GM23338 (cell line): ENCODE measurements around the gene CDH4. TPM values are rescaled to one million over a fixed set of nuclear protein-coding genes. Genes with fewer than 3 reads are reported as not detected.

ENCODE experiments used
- ATAC-seq: fragments of 200-7000 bp; cut with Tn5 transposase; 3 replicates; pipeline ENCODE4 v1.9.1; 2020
- DNase-seq: peaks from one replicate; pipeline ENCODE4 v3.0.0-alpha.2; 2015; ENCODE audit warnings: low spot score
- H2AFZ ChIP-seq: fragments of 200-600 bp; sonication (generic); 2 replicates; pipeline ENCODE4 v1.8.0; 2016; ENCODE audit warnings: antibody characterized with exemption, mild to moderate bottlenecking, moderate library complexity
- H3F3A ChIP-seq: fragments of 200-600 bp; sonication (generic); replicated peaks from 2 replicates; pipeline ENCODE4 v1.8.0; 2017; ENCODE audit warnings: antibody characterized with exemption, mixed run types, low read depth
- H3K27ac ChIP-seq: fragments of 200-600 bp; sonication (generic); 2 replicates; pipeline ENCODE4 v1.6.1; 2016; ENCODE audit warnings: low read depth
- H3K27me3 ChIP-seq: fragments of 200-600 bp; sonication (generic); 2 replicates; pipeline ENCODE4 v1.8.0; 2016; ENCODE audit warnings: mild to moderate bottlenecking, mixed run types, moderate library complexity; ENCODE audit not compliant: insufficient read depth
- H3K36me3 ChIP-seq: fragments of 200-600 bp; sonication (generic); 2 replicates; pipeline ENCODE4 v1.8.0; 2016; ENCODE audit warnings: mild to moderate bottlenecking; ENCODE audit not compliant: insufficient read depth
- H3K4me1 ChIP-seq: fragments of 200-600 bp; sonication (generic); 2 replicates; pipeline ENCODE4 v1.8.0; 2016; ENCODE audit warnings: mild to moderate bottlenecking, moderate library complexity; ENCODE audit not compliant: insufficient read depth
- H3K4me2 ChIP-seq: fragments of 200-600 bp; sonication (generic); 2 replicates; pipeline ENCODE4 v1.7.1; 2017; ENCODE audit warnings: mixed run types
- H3K4me3 ChIP-seq: fragments of 200-600 bp; sonication (generic); 2 replicates; pipeline ENCODE4 v1.6.1; 2016; ENCODE audit warnings: mixed run types
- H3K79me2 ChIP-seq: fragments of 200-600 bp; sonication (generic); replicated peaks from 2 replicates; pipeline ENCODE4 v1.8.0; 2017; ENCODE audit warnings: mild to moderate bottlenecking; ENCODE audit not compliant: insufficient read depth
- H3K9me2 ChIP-seq: fragments of 200-600 bp; sonication (generic); 2 replicates; pipeline ENCODE4 v1.8.0; 2017; ENCODE audit not compliant: insufficient read depth
- H4K20me1 ChIP-seq: fragments of 200-600 bp; sonication (generic); replicated peaks from 2 replicates; pipeline ENCODE4 v1.8.0; 2017; ENCODE audit warnings: mild to moderate bottlenecking; ENCODE audit not compliant: insufficient read depth
- H3K27ac Mint-ChIP-seq: 2 replicates; pipeline ENCODE4 v1.8.0; 2020; ENCODE audit warnings: inconsistent platforms, mild to moderate bottlenecking, moderate library complexity, mixed read lengths
- H3K27me3 Mint-ChIP-seq: 3 replicates; pipeline ENCODE4 v1.8.0; 2022; ENCODE audit warnings: low read depth, mild to moderate bottlenecking, moderate library complexity, mixed read lengths, inconsistent platforms; ENCODE audit not compliant: insufficient read depth, poor library complexity
- H3K36me3 Mint-ChIP-seq: 3 replicates; pipeline ENCODE4 v1.8.0; 2021; ENCODE audit warnings: low read depth, mild to moderate bottlenecking, inconsistent platforms, moderate library complexity, mixed read lengths
- H3K4me1 Mint-ChIP-seq: 3 replicates; pipeline ENCODE4 v1.8.0; 2020; ENCODE audit warnings: mild to moderate bottlenecking, inconsistent platforms, mixed read lengths
- H3K4me3 Mint-ChIP-seq: 3 replicates; pipeline ENCODE4 v1.8.0; 2021; ENCODE audit warnings: moderate library complexity, mild to moderate bottlenecking, inconsistent platforms, mixed read lengths
- H3K9me3 Mint-ChIP-seq: 3 replicates; pipeline ENCODE4 v1.8.0; 2020; ENCODE audit warnings: moderate library complexity, mild to moderate bottlenecking, inconsistent platforms, mixed read lengths
- EZH2 ChIP-seq: fragments of 200-600 bp; sonication (generic); IDR thresholded peaks from one replicate; pipeline ENCODE4 v1.8.0; 2017; ENCODE audit warnings: antibody characterized with exemption, mild to moderate bottlenecking, low read depth; ENCODE audit not compliant: unreplicated experiment
- EZH2phosphoT487 ChIP-seq: fragments of 200-600 bp; sonication (generic); IDR thresholded peaks from one replicate; pipeline ENCODE4 v1.8.1; 2018; ENCODE audit warnings: antibody characterized with exemption; ENCODE audit not compliant: unreplicated experiment
- ZNF331 ChIP-seq: fragments of 250-450 bp; sonication (Bioruptor Pico); IDR thresholded peaks from 2 replicates; pipeline ENCODE4 v1.5.0; 2020; ENCODE audit warnings: low read depth, mild to moderate bottlenecking, moderate library complexity
- polyA plus RNA-seq: library from polyadenylated mRNA; unstranded; fragments of >200 nt; fragmentation: Nextera tagmentation; extraction: Ambion mirVana; gene quantifications from 2 replicates; pipeline ENCODE4 v1.2.1, GENCODE V29; 2016
- total RNA-seq: library from RNA; depleted of rRNA; stranded (reverse); fragments of >200 nt; shearing (Covaris generic); gene quantifications from 2 replicates; pipeline ENCODE4 v1.2.3, GENCODE V29; 2014
- TF ChIP-seq, protein P1 (sequence below), 2 experiments: fragments of 200-600 bp in 1 of 2; sonication (generic) in 1 of 2; conservative IDR thresholded peaks; 2 replicates each; pipeline versions ENCODE4 v1.5.1 to v1.6.1; 2016 to 2017; ENCODE audit warnings: antibody characterized with exemption in 2 of 2, low read depth in 2 of 2, mild to moderate bottlenecking in 2 of 2, moderate library complexity in 1 of 2
- TF ChIP-seq, protein P2 (sequence below): fragments of 250-450 bp; sonication (Bioruptor Pico); IDR thresholded peaks from 2 replicates; pipeline ENCODE4 v1.5.0; 2020; ENCODE audit warnings: mild to moderate bottlenecking, moderate library complexity

The CDH4 gene
- total and polyA plus RNA-seq, 2 experiments from 2014 or later = 1.2 to 4.2 TPM

DNA sequence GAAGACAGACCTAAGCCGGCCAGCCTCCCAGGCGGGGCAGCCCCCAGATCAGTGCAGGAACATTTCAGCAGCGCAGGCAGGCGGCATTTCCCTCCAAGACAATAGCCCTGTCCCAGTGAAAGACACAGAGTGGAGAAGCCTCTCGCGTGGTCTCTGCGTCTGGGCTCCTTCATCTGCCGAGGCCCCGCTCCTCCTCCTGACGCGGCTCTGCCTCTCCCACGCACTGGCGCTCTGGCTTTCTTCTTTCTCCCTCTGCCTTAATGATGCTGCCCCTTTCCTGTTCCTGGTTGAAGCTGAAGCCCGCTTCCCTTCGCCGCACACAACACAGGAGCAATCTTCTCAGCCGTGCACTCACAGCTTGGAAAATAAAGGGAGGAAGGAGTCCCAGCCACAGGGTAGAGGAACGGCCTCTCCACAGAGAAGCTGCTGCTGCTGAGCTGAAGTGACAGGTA is 347.5 kb downstream of the CDH4 start (continued):
- TF ChIP-seq, protein P1, sequence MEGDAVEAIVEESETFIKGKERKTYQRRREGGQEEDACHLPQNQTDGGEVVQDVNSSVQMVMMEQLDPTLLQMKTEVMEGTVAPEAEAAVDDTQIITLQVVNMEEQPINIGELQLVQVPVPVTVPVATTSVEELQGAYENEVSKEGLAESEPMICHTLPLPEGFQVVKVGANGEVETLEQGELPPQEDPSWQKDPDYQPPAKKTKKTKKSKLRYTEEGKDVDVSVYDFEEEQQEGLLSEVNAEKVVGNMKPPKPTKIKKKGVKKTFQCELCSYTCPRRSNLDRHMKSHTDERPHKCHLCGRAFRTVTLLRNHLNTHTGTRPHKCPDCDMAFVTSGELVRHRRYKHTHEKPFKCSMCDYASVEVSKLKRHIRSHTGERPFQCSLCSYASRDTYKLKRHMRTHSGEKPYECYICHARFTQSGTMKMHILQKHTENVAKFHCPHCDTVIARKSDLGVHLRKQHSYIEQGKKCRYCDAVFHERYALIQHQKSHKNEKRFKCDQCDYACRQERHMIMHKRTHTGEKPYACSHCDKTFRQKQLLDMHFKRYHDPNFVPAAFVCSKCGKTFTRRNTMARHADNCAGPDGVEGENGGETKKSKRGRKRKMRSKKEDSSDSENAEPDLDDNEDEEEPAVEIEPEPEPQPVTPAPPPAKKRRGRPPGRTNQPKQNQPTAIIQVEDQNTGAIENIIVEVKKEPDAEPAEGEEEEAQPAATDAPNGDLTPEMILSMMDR (conservative IDR thresholded peaks at IDR 0.05; ENCODE audit: low read depth in 2 of 2) = no peak
- TF ChIP-seq EZH2 = no peak
- no peak for TF ChIP-seq EZH2phosphoT487
- TF ChIP-seq, protein P2, sequence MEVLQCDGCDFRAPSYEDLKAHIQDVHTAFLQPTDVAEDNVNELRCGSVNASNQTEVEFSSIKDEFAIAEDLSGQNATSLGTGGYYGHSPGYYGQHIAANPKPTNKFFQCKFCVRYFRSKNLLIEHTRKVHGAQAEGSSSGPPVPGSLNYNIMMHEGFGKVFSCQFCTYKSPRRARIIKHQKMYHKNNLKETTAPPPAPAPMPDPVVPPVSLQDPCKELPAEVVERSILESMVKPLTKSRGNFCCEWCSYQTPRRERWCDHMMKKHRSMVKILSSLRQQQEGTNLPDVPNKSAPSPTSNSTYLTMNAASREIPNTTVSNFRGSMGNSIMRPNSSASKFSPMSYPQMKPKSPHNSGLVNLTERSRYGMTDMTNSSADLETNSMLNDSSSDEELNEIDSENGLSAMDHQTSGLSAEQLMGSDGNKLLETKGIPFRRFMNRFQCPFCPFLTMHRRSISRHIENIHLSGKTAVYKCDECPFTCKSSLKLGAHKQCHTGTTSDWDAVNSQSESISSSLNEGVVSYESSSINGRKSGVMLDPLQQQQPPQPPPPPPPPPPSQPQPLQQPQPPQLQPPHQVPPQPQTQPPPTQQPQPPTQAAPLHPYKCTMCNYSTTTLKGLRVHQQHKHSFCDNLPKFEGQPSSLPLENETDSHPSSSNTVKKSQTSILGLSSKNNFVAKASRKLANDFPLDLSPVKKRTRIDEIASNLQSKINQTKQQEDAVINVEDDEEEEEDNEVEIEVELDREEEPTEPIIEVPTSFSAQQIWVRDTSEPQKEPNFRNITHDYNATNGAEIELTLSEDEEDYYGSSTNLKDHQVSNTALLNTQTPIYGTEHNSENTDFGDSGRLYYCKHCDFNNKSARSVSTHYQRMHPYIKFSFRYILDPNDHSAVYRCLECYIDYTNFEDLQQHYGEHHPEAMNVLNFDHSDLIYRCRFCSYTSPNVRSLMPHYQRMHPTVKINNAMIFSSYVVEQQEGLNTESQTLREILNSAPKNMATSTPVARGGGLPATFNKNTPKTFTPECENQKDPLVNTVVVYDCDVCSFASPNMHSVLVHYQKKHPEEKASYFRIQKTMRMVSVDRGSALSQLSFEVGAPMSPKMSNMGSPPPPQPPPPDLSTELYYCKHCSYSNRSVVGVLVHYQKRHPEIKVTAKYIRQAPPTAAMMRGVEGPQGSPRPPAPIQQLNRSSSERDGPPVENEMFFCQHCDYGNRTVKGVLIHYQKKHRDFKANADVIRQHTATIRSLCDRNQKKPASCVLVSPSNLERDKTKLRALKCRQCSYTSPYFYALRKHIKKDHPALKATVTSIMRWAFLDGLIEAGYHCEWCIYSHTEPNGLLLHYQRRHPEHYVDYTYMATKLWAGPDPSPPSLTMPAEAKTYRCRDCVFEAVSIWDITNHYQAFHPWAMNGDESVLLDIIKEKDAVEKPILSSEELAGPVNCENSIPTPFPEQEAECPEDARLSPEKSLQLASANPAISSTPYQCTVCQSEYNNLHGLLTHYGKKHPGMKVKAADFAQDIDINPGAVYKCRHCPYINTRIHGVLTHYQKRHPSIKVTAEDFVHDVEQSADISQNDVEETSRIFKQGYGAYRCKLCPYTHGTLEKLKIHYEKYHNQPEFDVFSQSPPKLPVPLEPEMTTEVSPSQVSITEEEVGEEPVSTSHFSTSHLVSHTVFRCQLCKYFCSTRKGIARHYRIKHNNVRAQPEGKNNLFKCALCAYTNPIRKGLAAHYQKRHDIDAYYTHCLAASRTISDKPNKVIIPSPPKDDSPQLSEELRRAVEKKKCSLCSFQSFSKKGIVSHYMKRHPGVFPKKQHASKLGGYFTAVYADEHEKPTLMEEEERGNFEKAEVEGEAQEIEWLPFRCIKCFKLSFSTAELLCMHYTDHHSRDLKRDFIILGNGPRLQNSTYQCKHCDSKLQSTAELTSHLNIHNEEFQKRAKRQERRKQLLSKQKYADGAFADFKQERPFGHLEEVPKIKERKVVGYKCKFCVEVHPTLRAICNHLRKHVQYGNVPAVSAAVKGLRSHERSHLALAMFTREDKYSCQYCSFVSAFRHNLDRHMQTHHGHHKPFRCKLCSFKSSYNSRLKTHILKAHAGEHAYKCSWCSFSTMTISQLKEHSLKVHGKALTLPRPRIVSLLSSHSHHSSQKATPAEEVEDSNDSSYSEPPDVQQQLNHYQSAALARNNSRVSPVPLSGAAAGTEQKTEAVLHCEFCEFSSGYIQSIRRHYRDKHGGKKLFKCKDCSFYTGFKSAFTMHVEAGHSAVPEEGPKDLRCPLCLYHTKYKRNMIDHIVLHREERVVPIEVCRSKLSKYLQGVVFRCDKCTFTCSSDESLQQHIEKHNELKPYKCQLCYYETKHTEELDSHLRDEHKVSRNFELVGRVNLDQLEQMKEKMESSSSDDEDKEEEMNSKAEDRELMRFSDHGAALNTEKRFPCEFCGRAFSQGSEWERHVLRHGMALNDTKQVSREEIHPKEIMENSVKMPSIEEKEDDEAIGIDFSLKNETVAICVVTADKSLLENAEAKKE = no peak

DNA sequence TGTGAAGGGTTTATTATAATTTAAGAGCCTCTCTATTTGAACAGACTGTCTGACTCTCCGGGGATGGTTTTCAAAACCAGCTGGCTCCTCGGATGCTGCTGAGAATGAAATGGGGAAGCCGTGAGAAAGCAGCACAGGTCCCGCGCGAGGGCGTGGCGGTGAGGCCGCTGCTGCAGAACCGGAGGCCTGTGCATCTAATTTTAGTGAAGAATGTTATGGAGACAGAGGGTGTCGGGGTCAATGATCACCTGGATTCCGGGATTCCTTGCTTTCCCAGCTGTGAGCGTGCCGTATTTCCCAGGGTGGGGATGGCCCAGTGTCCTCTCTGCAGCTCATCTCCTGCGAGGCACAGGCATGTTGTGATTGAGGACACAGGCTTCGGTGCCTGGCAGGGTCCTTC is 348.0 kb downstream of the CDH4 start:
- Histone ChIP-seq H3F3A (no peaks in the 10 kb centered on the region), H3K4me1 (0 out of 2 replicates have a peak, but pooled peaks cover 4% of the 10 kb centered on the region), H3K27ac (no peak overlapping the region), H3K4me2 (no peak overlapping the region), H2AFZ (no peak overlapping the region), H3K79me2 (no peaks in the 10 kb centered on the region), H3K9me2 (no peaks in the 10 kb centered on the region), H3K27me3 (no peaks in the 10 kb centered on the region), H3K36me3 (no peaks in the 10 kb centered on the region), H4K20me1 (no peaks in the 10 kb centered on the region), H3K4me3 (no peak overlapping the region)
- DNase-seq = no peak
- Mint-ChIP-seq H3K4me1 (no peaks in the 10 kb centered on the region), H3K27me3 (peaks cover 20% of the 10 kb centered on the region), H3K9me3 (peaks cover 30% of the 10 kb centered on the region), H3K27ac (no peak overlapping the region), H3K36me3 (peaks cover 17% of the 10 kb centered on the region), H3K4me3 (no peak overlapping the region)
- no peak for TF ChIP-seq ZNF331 (CRISPR knock-in tag)
- no peak for ATAC-seq
